Karpas-422 (cell line): ENCODE data around the gene CPNE5. TPM values are rescaled to one million over a fixed set of nuclear protein-coding genes. Genes with fewer than 3 reads are reported as not detected.
"Not testable (repeated sequence)": the region's sequence is repeated elsewhere in the genome, so short reads cannot be mapped to it uniquely, and the experiment has no call there.

ENCODE experiments used
- DNase-seq: peaks from one replicate; pipeline ENCODE4 v3.0.0-alpha.2; 2015
- H2AFZ ChIP-seq: fragments of 200-600 bp; sonication (generic); 2 replicates; pipeline ENCODE4 v1.6.1; 2014; ENCODE audit warnings: antibody characterized with exemption, low read length, mixed read lengths
- H3K27ac ChIP-seq: fragments of 200-600 bp; sonication (generic); 2 replicates; pipeline ENCODE4 v1.5.1; 2014; ENCODE audit warnings: mild to moderate bottlenecking, low read length, moderate library complexity
- H3K27me3 ChIP-seq: fragments of 200-600 bp; sonication (generic); 2 replicates; pipeline ENCODE4 v1.6.1; 2014; ENCODE audit warnings: low read length, mixed read lengths
- H3K36me3 ChIP-seq: fragments of 200-600 bp; sonication (generic); 2 replicates; pipeline ENCODE4 v1.6.1; 2014; ENCODE audit warnings: low read length, mixed read lengths; ENCODE audit not compliant: insufficient read depth
- H3K4me1 ChIP-seq: fragments of 200-600 bp; sonication (generic); 2 replicates; pipeline ENCODE4 v1.6.1; 2014; ENCODE audit warnings: mild to moderate bottlenecking, low read length, mixed read lengths
- H3K4me2 ChIP-seq: fragments of 200-600 bp; sonication (generic); 2 replicates; pipeline ENCODE4 v1.6.1; 2014; ENCODE audit warnings: low read length, low read depth, mild to moderate bottlenecking; ENCODE audit not compliant: poor library complexity, severe bottlenecking
- H3K4me3 ChIP-seq: fragments of 200-600 bp; sonication (generic); 2 replicates; pipeline ENCODE4 v1.5.1; 2014; ENCODE audit warnings: mild to moderate bottlenecking, antibody characterized with exemption, low read length, mixed read lengths
- H3K79me2 ChIP-seq: fragments of 200-600 bp; sonication (generic); 2 replicates; pipeline ENCODE4 v1.6.1; 2014; ENCODE audit warnings: mild to moderate bottlenecking, low read length, mixed read lengths
- H3K9ac ChIP-seq: fragments of 200-600 bp; sonication (generic); 2 replicates; pipeline ENCODE4 v1.6.0; 2014; ENCODE audit warnings: low read length
- H3K9me2 ChIP-seq: fragments of 200-600 bp; sonication (generic), shearing (Covaris generic); replicated peaks from 2 replicates; pipeline ENCODE4 v1.6.0; 2014; ENCODE audit warnings: mild to moderate bottlenecking, low read length, moderate library complexity; ENCODE audit not compliant: insufficient read depth
- H3K9me3 ChIP-seq: fragments of 300-700, 200-600 bp; sonication (generic); 2 replicates; pipeline ENCODE4 v1.6.1; 2014; ENCODE audit warnings: low read length, mixed read lengths
- H4K20me1 ChIP-seq: fragments of 200-600 bp; sonication (generic); 2 replicates; pipeline ENCODE4 v1.6.1; 2014; ENCODE audit warnings: mild to moderate bottlenecking, antibody characterized with exemption, low read length, low read depth; ENCODE audit not compliant: insufficient read depth
- total RNA-seq: library from RNA; depleted of rRNA; stranded (reverse); fragments of >200 nt; shearing (Covaris generic); gene quantifications from 2 replicates; pipeline ENCODE4 v1.2.3, GENCODE V29; 2014; ENCODE audit warnings: low replicate concordance

CPNE5 gene
- total RNA-seq, 1 experiment from 2014 or later: 0.63 TPM

DNA sequence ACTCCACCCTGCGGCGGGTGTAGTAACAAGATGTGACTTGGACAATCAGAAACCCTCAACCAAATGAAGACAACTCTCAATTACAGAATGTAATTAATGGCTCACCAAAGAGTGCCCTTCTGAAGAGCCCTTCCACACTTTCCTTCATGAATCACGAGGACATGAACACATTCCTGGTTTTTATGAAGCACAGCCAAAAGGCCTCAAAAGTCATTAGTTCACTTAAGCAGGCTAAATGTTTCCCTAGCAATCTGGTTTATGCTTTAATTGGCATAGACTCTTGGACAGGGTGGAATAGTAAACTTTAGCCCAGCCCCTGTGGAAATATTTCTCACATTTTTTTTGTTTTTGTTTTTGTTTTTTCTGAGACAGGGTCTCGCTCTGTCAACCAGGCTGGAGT, 20.5 kb downstream of the CPNE5 start:
- H3K79me2 ChIP-seq: no peaks in the 10 kb centered on the region
- H3K9me2 ChIP-seq: no peaks in the 10 kb centered on the region
- no peak overlapping the region for H3K27ac ChIP-seq
- H3K9ac ChIP-seq: no peak overlapping the region
- H3K4me1 ChIP-seq: no peaks in the 10 kb centered on the region
- H3K27me3 ChIP-seq: no peaks in the 10 kb centered on the region
- H4K20me1 ChIP-seq: no peaks in the 10 kb centered on the region
- H3K4me2 ChIP-seq: no peak overlapping the region
- DNase-seq: no peak
- H3K36me3 ChIP-seq: no peaks in the 10 kb centered on the region
- H3K9me3 ChIP-seq: no peaks in the 10 kb centered on the region
- H3K4me3 ChIP-seq: no peak overlapping the region
- H2AFZ ChIP-seq: no peak overlapping the region

DNA sequence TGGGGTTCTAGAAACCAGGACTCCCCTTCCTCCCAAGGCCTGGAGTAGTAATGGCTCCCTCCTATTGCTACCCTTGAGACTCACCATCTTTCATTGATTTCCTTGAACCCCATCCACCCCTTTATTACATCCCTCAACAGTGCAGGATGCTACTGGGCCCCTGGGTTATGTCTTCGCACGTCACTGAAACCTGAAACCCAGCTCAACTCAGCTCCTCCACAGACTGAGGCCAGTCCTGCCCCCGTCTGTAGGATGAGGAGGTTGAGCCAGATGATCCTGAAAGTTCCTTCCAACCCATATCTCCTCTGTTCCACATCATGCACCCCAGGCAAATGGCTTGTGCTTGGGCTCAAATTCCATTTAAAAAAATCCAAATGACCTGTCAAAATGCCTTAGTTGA, 21.4 kb downstream of the CPNE5 start:
- Histone ChIP-seq H4K20me1 (no peaks in the 10 kb centered on the region), H3K9me3 (no peaks in the 10 kb centered on the region), H2AFZ (no peak overlapping the region), H3K79me2 (no peaks in the 10 kb centered on the region), H3K27ac (no peak overlapping the region), H3K4me2 (no peak overlapping the region), H3K9ac (no peak overlapping the region), H3K4me1 (no peaks in the 10 kb centered on the region), H3K9me2 (no peaks in the 10 kb centered on the region), H3K36me3 (no peaks in the 10 kb centered on the region), H3K27me3 (no peaks in the 10 kb centered on the region), H3K4me3 (no peak overlapping the region)
- no peak for DNase-seq

DNA sequence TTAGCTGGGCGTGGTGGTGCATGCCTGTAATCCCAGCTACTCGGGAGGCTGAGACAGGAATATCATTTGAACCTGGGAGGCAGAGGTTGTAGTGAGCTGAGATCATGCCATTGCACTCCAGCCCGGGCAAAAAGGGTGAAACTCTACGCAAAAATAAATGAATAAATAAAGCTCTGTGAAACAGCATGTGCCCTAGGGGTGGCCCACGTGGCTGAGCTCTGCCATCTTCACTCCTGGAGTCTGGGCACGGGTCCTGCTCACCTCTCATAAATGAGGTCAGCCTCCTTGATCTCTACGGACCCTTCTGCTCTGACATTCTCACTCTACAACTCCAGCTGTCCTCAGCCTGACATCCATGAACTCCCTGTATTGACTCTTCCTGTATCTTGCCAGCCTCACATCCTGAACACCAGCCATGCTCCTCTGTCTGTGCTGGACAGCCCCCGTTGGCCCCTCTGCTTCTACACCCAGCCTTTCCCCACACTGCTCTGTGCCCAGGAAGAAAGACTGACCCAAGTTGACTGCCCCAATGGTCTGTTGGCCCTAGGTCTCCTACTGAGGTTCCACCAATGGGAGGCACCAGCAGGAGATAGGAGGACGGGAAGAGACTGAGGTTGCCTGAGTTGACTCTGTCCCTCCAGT, 21.9 kb downstream of the CPNE5 start:
- H2AFZ ChIP-seq: no peak overlapping the region
- DNase-seq: no peak
- H3K9ac ChIP-seq: no peak overlapping the region
- no peaks in the 10 kb centered on the region for H3K27me3 ChIP-seq
- H3K79me2 ChIP-seq: no peaks in the 10 kb centered on the region
- H3K9me3 ChIP-seq: no peaks in the 10 kb centered on the region
- no peaks in the 10 kb centered on the region for H3K4me1 ChIP-seq
- H3K9me2 ChIP-seq: no peaks in the 10 kb centered on the region
- no peak overlapping the region for H3K27ac ChIP-seq
- no peak overlapping the region for H3K4me2 ChIP-seq
- H3K4me3 ChIP-seq: no peak overlapping the region
- H3K36me3 ChIP-seq: no peaks in the 10 kb centered on the region
- H4K20me1 ChIP-seq: no peaks in the 10 kb centered on the region

DNA sequence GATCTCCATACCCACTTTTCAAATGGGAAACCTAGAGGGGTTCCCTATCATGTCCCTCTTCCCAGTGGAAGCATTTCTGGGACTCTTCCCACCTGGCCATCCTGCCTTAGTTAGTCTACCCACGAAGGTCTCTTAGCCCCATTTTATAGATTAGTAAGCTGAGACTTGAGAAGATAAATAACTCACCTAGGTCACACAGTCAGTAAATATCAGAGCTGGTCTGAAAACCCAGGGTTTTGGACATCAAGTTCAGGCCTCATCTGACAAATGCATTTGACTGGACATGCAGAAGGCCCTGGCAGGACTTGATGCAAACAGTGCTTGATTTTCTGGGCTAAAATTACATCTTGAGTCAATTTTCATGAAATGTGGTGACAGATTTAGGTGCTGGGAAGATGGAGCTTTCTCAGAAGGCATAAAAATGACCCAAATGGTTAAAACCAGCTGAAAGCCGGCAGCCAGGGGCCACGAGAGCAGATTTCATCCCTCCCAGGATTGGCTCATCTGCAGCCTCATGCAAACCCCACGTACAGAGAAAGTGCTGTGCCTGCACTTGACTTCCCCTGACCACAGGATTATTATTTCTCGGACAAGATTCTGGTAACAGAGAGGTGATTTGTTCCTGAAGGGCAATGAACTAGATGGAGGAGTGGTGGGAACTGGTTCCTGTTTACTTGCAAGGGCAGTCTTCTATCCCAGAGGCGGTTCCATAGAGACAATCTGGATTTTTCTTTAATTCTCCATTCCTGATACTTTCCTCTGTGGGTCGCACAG, 23.1 kb downstream of the CPNE5 start:
- H3K9me3 ChIP-seq: no peaks in the 10 kb centered on the region
- H3K4me1 ChIP-seq: no peaks in the 10 kb centered on the region

DNA sequence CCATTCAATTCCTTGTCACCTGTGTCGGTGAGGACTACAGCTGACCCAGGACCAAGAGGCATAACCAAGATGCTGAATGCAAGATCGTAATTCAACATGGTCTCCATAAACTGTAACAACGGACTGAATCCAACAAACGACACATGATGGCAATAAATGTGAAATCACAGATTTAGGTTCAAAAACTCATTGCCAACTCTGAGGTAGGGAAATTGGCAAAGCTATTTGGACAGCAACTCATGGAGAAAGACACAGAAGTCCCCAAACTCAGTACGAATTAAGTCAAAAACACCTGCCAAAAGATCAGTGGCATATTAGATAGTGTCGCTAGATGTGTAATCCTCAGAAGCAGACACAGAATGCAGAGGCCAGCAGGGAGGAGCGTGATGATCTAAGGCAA, 25.0 kb downstream of the CPNE5 start:
- Histone ChIP-seq H4K20me1 (no peaks in the 10 kb centered on the region), H3K9me3 (no peaks in the 10 kb centered on the region), H2AFZ (no peak overlapping the region), H3K27ac (no peak overlapping the region), H3K79me2 (no peaks in the 10 kb centered on the region), H3K27me3 (no peaks in the 10 kb centered on the region), H3K9me2 (no peaks in the 10 kb centered on the region), H3K4me1 (no peaks in the 10 kb centered on the region), H3K9ac (no peak overlapping the region), H3K36me3 (no peaks in the 10 kb centered on the region), H3K4me3 (no peak overlapping the region), H3K4me2 (no peak overlapping the region)
- DNase-seq: no peak

More for the DNA sequence above, 23.1 kb downstream of the CPNE5 start:
- Histone ChIP-seq H3K4me3 (no peak overlapping the region), H4K20me1 (no peaks in the 10 kb centered on the region), H3K79me2 (no peaks in the 10 kb centered on the region), H3K4me2 (no peak overlapping the region), H2AFZ (no peak overlapping the region), H3K27ac (no peak overlapping the region), H3K27me3 (no peaks in the 10 kb centered on the region), H3K9me2 (no peaks in the 10 kb centered on the region), H3K9ac (no peak overlapping the region), H3K36me3 (no peaks in the 10 kb centered on the region)
- no peak for DNase-seq

DNA sequence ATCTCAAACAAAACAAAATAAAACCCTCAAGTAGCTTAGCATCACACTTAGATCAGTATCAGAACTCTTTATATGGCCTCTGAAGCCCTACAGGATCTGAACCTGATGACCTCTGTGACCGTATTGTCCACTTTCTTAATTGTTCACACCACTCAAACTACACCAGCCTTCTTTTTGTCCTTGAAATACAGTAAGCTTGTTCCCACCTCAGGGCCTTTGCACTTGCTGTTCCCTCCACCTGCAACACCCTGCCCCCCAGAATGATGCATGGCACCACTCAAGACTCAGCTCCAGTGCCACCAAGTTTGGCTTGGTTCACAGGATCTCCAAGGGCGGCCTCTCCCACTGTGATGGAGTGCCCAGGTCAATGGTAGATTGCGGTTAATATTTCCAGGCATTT, 25.7 kb downstream of the CPNE5 start:
- H3K9me3 ChIP-seq: no peaks in the 10 kb centered on the region
- no peaks in the 10 kb centered on the region for H3K27me3 ChIP-seq
- H3K4me2 ChIP-seq: no peak overlapping the region
- no peaks in the 10 kb centered on the region for H4K20me1 ChIP-seq
- H3K27ac ChIP-seq: no peak overlapping the region
- H3K79me2 ChIP-seq: no peaks in the 10 kb centered on the region
- no peak for DNase-seq
- H2AFZ ChIP-seq: no peak overlapping the region
- no peaks in the 10 kb centered on the region for H3K36me3 ChIP-seq
- H3K9ac ChIP-seq: no peak overlapping the region
- H3K4me3 ChIP-seq: no peak overlapping the region
- H3K4me1 ChIP-seq: no peaks in the 10 kb centered on the region
- no peaks in the 10 kb centered on the region for H3K9me2 ChIP-seq

DNA sequence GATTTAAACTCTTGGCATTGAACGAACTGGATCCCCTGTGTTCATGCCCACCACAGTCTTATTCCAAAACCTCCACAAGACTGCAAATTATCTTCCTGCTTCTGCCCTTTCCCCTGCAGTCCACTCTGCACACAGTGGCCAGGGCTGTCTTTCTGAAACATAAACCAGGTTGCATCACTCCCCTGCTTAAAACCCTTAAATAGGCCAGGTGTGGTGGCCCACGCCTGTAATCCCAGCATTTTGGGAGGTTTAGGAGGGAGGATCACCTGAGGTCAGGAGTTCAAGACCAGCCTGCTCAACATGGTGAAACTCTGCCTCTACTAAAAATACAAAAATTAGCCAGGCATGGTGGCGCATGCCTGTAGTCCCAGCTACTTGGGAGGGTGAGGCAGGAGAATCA, 26.2 kb downstream of the CPNE5 start:
- not testable (repeated sequence) for DNase-seq, H3K9me2 ChIP-seq, H3K4me2 ChIP-seq, H3K79me2 ChIP-seq, H4K20me1 ChIP-seq, H3K9me3 ChIP-seq, H3K27ac ChIP-seq, H3K36me3 ChIP-seq, H3K4me3 ChIP-seq, H3K4me1 ChIP-seq, H3K27me3 ChIP-seq, H3K9ac ChIP-seq, H2AFZ ChIP-seq

DNA sequence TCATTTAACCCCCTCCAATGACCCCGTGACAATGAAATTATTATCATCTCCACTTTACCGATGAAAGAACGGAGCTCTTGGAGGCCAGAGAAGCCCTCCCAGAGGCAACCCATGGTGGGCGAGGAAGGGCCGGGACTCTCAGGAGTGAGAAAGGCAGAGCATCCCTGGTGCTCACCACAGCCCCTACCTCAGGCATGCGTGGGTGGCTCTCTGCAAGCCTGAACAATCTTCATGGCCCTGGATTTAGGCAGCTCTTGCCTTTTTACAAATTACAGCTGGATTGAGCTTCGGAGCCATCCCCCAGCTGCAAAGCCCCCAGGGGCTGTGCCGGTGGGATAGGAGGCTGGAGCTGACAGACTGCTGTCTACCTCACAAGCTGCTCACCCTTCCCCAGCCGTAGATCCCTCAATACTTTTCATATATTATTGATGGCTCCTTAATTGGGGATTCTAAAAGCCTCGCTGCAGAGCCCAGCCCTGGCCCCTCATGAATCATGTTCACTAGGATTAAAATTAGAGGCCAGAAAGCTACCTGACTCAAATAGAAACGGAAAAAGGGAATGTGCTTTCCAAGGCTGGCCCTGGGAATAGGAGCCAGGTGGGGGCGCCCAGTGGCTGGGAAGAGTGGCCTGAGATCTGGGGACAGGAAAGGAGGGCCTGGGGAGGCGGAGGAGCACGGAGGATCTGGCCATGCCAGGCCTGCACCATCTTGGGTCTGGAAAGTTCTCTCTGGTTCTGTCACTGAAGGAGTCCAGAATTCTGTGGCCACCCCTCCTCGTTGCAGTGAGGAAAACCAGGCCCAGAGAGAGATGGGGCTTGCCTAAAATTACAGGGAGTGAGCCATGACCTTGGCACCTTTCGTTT, 29.1 kb downstream of the CPNE5 start:
- no peaks in the 10 kb centered on the region for H3K4me1 ChIP-seq
- H3K27ac ChIP-seq: no peak overlapping the region
- no peaks in the 10 kb centered on the region for H3K36me3 ChIP-seq
- H3K9ac ChIP-seq: no peak overlapping the region
- no peak overlapping the region for H2AFZ ChIP-seq
- no peaks in the 10 kb centered on the region for H3K9me3 ChIP-seq
- H3K9me2 ChIP-seq: no peaks in the 10 kb centered on the region
- H3K79me2 ChIP-seq: no peaks in the 10 kb centered on the region
- H3K4me3 ChIP-seq: no peak overlapping the region
- H4K20me1 ChIP-seq: no peaks in the 10 kb centered on the region
- no peak for DNase-seq
- H3K4me2 ChIP-seq: no peak overlapping the region
- no peaks in the 10 kb centered on the region for H3K27me3 ChIP-seq
